NOMO-1 treated with DMSO at 0.1 percent for 48 hours (cell line): ENCODE results near the gene PLEKHM1.
"Not testable (repeated sequence)": the region's sequence is repeated elsewhere in the genome, so short reads cannot be mapped to it uniquely, and the experiment has no call there.

Experiments
- DNase-seq: peaks from one replicate; lab custom pipeline; 2025; ENCODE audit not compliant: unreplicated experiment; lab: John Stamatoyannopoulos, UW

PLEKHM1 gene

DNA sequence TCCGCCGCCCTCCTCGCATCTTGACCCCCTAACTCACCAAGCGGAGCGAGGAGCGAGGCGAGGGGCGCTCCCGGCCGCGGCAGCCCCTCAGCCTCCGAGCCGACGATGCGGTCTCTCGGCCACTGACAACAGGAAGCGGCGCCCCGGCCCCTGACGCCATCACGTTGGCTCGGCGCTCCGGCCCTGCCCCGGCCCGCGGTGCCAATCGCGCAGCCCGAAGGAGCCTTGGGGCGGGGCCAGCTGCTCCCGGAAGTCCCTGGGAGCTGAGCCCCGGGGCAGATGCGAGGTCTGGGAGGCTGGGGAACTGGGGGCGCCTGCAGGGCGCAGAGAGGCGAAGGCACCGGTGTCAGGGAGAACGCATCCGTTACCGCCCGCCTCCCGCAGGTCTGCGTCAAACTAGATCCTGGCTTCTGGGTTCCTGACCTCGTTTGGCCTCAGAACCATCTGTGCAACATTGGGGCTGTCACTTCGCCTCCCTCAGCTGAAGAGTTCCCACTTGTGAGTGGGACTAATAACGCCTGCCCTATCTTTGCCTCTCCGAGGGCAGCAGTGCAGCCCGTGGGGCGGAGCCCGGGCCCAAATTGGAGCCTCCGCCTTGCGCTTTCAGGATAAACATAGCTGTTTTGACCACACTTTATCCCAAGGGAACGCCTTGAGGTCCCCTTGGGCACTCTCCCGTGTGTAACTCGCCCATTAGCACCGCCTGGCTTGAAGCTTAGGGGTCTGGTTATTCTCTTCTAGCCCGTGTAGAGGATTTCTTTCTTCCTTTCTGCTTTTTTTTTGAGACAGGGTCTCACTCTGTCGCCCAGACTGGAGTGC, at the start of gene PLEKHM1:
Gene PLEKHM1, minus strand, starts transcription at position 107 of the 819 bp plus-strand sequence. CDS start 8,237 bp downstream, outside the sequence.
- DNase-seq: peak; percentile 60

DNA sequence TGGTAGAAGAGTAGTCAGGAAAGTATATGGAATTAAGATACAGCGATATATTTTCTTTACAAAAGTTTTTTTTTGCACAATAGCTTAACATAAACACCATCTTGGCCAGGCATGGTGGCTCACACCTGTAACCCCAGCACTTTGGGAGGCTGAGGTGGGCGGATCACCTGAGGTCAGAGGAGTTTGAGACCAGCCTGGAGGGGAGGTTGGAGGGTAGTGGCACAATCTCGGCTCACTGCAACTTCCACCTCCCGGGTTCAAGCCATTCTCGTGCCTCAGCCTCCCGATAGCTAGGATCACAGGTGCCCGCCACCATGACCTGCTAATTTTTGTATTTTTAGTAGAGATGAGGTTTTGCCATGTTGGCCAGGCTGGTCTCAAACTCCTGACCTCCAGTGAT, 47.6 kb upstream of the PLEKHM1 start:
- DNase-seq: not testable (repeated sequence)

DNA sequence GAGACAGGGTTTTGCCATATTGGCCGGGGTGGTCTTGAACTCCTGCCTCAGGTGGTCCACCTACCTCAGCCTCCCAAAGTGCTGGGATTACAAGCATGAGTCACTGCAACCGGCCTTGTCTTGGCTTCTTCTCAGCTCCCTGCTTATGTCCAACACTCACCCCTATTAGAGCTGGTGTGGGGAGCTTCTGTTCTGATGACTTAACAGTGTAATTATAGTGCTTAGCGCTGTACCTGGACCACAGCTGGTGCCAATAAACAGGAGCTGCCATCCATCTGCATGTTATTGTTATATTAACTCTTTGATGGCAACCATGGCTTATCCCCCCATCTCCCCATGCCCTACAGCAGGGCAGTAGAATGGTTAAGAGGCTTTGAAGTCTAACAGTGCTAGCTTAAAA, 15.6 kb upstream of the PLEKHM1 start:
- not testable (repeated sequence) for DNase-seq

DNA sequence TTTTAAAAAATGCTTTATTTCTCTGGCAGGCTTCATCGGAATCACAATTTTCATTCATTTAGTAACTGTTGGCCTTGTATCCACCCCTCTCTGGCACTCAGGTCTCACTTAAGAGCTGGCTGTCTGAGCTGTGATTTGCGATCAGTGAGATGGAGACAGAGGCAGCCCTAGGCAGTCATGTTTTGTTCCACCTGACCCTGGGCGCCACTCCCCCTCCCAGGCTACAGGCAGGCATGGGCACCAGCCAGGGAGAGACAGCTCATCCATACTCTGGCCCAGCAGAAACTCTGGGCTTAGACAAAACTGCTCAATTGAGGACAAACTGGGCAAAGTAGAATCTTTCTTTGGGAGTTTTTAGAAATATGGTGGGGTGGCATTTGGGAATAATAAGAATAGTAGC, 14.7 kb upstream of the PLEKHM1 start:
- DNase-seq: not testable (repeated sequence)

DNA sequence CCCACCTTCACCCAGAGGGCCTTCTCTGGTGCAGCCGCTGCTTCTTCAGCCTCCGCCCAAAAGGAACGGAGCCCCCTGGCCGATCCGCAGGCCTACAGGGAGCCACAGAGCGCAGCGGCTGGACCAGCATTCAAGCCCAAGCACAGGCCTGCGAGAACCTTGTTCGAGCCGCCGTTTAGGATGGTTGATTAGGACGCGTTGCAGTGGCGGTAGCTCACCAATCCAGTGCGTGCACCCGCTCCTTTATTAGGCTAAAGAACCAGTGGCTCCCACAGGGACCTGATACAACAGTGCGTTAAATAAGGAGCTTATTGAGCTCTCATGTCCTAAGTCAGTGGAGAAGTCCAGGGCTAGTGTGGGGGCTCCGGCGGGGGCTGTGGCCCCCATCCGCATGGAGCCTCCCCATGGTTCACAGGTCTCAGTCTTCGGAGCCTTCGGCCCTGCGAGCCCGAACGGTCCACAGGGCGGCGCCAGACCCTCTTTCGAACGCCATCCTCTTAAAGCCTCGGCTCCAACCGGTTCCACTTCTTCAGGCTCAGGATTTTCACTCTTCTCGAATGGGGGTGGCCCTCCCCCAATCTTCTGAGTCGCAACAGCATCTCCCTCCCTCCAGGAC, 10.7 kb upstream of the PLEKHM1 start:
- not testable (repeated sequence) for DNase-seq

DNA sequence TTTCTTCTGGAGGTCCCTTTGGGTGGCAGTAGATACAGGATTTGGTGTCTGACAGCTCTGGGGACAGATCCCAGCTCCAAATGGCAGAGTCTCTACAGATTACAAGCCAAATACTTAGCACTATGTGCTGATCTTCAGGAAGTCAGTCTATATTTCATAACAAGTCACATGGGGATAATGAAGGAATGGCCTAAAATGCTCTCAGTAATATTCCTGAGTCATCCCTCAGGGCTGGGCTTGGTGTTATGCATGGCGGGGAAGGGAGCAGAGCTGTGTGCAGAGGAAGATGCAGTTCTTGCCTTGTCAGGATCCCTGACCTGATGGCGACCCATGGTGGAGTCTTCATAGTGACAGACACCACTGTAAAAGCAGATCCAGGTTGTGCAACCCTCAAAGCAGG, 10.0 kb upstream of the PLEKHM1 start:
- DNase-seq: not testable (repeated sequence)

DNA sequence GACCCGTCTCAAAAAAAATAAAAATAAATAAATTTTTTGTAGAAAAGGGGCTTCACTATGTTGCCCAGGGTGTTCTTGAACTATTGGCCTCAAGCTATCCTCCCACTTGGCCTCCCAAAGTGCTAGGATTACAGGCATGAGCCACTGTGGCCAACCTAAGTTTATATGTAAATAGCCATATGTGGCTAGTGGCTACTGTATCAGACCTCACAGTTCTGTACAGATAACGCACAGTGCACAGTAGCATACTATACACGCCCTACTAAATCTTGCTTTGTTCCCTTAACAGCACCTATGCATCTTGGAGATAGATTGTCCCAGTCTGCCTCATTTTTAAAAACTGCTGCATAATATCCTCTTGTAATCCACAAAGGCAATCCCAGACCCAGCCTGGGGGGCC, 8.7 kb upstream of the PLEKHM1 start:
- not testable (repeated sequence) for DNase-seq

DNA sequence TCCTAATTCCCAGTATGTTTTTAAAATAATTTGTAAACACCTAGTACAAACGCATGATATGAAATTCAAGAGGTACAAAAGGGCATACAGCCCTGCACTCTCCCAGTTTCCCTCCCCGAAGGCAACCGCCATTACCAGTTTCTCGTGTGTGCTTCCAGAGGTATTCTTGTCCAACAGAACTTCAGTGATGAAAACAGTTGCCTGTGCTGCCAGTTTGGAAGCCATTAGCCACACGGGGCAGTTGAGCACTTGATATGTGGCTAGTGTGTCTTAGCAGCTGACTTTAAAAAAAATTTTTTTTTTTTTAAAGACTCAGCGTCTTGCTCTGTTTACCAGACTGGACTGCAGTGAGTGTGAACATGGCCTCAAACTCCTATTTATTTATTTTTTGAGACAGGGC, 7.9 kb upstream of the PLEKHM1 start:
- DNase-seq: not testable (repeated sequence)

DNA sequence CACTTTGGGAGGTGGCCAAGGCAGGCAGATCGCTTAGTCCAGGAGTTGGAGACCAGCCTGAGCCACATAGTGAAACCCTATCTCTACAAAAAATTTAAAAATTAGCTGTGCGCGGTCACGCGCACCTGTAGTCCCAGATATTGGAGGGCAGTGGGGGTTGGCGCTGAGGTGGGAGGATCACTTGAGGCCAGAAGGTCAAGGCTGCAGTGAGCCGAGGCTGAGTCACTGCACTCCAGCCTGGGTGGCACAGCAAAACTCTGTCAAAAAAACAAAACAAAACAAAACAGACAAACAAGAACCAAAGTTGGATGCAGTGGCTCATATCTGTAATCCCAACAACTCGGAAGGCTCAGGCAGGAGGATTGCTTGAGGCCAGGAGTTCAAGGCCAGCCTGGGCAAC, 6.9 kb upstream of the PLEKHM1 start:
- not testable (repeated sequence) for DNase-seq

DNA sequence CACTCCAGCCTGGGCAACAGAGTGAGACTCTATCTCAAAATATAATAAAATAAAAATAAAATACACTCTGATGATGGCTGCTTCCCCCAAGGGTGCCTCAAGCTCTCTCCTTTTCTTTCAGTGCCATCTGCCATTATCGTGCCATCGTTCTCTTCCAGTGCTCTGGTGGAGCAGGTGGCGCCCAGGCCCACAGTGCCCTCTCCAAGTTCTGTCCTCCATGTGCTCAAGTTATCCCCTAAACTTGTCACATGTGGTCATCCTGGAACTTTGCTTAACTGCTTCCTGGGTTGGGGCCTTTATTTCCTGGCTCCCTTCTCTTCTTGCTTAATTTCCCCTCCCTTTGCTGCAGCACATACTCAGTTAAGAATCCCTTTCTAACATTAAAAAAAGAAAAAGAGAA, 6.0 kb upstream of the PLEKHM1 start:
- DNase-seq: not testable (repeated sequence)

DNA sequence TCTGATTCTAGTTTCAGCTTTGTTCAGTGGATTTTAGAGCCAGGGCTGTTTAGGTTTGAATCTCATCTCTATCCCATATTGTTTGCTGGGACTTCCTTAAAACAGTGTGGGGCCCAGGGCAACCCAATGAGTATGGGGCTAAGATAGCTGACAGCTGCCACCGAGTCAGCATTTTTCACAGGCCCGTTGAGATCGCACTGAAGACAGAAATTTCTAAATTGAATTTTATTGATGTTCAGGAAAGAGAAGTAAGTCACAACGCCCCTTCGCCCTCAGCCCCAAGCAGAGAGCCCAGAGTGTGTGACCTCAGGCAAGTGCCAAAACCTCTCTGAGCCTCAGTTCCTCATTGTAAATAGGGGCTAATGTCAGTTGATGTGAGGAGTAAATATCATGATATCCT, 4.0 kb upstream of the PLEKHM1 start:
- not testable (repeated sequence) for DNase-seq

DNA sequence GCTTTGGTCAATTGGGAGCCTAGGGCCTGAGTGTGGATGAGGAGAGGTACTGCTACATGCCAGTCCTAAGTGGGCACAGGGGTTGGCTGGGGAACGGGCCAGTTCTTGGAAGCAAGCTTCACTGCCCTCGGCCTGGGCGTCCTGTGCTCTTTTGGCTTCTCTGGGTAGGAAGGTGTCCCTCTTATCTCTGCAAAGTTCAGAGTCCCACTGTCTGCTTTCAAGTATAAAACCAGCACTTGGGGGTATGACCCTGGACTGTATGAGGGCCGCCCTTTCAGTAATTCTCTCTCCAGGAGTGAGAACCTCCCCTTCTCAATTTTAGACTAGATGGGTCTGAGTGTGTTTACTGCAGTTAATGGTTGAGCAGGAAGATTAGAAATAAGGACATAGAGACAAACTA, 1.6 kb upstream of the PLEKHM1 start:
- DNase-seq: not testable (repeated sequence)

DNA sequence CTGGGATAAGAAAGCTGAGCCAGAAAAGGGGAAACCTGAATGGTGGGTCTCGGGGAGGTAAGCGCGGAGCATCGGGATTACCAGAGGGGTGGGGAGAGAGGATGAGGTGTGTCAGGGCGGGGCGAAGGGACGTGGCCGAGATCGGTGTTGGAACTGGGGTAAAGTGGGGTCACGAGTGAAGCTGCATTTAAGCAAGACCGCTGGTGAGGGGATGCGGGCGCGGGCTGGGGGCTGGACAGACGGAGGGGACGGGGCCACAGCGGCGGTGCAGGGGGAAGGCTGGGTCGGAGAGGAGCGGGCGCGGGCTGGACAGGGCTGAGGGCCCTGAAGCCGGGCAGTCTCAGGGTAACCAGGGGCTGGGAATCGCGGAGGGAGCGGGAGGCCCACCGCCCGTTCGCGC, 323 bp downstream of the PLEKHM1 start:
- not testable (repeated sequence) for DNase-seq

DNA sequence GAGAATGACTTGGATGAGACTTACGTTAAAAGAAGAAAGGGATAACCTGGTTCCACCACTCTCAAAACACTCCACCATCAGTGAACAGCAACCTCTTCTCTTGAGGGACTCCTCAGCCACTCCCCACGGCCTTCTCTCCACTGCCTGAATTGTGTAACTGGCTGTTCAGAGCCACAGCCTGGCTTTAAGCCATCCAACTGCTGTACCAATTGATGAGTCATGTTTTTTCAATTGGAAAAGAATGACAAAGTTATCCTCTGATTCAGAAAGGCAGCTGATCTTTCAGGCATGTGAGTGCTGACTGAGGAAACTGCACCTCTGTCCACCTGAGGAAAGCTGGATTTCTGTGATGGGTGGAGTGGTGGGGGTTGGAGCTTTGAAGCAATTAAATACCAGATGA, 2.8 kb downstream of the PLEKHM1 start:
- peak; percentile 74 for DNase-seq

DNA sequence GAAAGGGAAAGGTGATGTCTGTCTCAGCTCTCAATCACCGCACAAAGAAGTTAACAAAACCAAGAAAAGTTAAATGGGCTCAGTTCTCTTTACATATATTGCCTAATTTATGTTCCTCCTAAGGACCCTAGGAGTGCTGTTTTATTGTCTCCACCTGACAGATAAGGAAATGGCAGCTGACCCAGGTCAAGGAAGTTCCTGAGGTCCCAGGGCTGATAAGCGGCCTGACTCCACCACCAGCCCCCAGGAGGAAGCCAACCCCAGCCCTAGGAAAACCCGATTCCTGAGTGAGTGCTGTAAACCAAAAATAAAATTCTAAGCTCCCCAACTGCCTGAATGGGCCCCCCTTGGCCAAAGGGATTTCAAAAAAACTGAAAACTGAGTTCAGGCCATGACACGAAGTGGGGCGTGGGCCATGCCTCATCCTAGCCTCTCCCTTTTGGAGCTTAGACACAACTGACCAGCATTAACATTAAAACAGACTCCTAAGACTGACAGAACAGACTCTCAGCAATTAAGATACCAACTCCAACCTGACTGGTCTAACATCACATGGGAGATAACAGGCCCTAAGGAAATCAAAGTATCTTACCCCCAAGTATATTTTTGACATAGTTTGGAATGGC, 6.8 kb downstream of the PLEKHM1 start:
- DNase-seq: not testable (repeated sequence)

DNA sequence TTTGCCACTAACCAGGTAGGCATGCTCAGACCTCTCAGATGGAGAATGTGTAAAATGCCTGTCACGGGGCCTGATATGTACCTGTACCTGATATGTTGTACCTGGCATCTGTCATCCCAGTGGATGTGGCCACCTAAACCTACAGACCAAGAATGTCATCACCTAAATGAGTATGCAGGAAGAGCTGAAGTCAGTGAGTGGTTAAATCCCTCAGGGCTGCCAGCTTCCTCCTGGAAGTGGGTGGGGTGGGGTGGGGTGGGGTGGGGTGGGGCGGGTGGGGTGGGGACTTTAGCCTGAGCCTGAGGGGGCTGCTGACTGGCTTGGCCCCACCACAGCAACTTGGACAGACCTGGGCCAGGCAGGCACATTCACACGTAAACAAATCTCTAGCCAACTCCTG, 7.3 kb downstream of the PLEKHM1 start:
- not testable (repeated sequence) for DNase-seq

DNA sequence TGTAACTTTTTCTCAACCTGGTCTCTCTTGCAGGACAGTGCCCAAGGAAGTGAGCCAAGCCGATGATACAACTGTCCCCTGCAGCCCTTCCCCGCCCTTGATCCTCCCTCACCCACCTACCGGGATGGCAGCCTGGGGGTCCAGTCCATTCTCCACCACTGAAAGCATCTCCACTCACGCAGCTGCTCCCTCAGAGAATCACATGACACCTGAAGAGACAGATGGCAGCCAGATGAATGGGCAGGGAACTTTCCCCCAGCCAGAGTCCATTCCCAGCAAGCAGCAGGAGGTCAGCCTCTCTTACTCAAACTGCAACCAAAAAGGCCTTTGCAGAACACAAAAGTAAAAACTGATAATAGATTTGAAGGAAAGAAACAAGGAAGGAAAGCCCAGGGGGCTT, 8.2 kb downstream of the PLEKHM1 start:
- DNase-seq: not testable (repeated sequence)

DNA sequence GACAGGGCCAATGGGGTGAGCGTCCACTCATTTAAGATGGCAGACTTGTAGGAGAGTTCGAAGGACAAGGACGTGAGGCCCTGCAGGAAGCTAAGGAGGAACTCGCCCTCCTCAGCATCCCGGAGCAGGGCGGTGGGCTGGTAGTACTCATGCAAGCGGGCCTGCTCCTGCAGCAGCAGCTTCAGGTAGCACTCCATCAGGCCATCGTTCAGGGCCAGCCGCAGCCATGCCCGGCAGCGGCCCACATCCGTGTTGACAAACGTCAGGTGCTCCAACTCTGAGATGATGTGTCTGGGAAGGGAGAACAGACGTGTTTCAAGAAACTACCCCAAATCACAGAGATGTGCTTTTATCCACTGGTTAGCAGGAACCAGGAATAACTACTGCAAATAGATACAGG, 15.1 kb downstream of the PLEKHM1 start:
- DNase-seq: not testable (repeated sequence)

DNA sequence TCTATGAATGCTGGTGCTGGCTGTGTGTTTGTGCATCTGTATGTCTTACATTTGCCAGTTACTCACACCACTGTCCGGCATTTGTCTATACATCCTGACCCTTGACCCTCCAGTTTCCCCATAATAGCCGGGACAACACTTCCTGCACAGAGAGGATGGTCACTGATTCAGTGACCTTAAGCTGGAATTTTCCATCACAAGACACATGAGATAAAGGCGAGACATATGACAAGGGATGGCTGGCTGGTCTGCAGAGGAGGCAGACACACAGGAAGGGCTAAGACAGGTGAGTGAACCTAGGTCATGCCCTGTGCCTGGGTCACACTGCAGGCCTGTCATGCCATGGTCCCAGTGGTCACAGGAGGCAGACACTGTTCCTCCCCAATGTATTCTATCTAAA, 18.3 kb downstream of the PLEKHM1 start:
- DNase-seq: not testable (repeated sequence)

DNA sequence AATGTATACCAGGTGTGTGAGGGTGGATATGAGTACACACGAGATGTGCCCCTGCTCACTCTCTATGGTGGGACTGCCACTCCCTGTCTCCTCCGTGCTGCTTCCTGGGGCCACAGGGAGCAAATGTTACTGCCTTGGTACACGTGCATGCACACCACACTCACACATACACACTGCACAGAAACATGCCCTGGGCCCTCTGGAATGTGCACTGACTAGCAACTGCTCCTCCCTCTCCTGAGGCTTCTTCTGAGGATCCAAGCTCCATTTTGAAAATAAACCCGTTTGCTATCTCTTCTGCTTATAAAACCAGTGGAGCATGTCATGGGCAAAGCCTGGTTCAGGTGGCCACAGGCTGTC, 21.3 kb downstream of the PLEKHM1 start:
- not testable (repeated sequence) for DNase-seq

DNA sequence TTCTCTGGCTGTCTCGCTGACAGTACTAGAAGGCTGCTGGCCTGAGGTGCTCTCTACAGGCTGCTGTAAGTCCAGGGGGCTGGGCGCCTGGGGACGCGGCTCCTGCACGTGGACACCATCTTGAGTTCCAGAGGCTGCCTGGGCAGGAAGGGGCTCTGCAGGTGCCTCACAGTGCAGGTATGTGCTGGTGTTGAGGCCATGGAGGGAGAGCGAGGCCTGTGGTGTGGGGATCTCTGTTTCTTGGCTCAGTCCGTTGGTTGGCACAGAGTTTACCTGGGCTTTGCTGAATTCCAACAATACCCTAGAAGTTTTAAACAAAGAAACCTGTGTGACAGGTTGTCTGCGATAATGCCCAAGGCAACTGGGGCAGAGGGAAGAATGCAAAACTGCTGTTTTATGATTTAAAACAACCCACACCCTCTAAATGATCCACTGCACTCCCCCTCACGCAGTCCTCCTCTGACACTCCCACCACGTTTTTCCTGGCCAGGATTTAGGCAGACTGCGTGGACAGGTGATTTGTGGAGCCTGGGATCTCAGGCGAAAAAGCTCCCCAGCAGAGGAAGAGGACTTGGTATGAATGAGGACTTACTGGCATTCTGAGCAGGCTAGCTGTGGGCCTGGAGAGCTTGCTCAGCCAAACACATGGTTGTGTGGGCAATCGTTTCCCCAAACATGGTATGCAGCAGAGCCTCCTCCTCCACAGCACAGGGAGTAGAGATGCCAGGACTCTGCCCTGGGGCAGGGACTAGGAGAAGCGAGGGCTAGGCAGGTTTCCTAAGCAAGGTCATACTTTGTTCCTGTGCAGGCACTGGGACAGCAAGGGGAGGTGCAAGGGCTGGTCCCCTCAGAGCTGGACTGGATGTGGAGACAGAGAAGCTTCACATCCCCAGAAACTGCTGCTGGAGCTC, 22.0 kb downstream of the PLEKHM1 start:
- not testable (repeated sequence) for DNase-seq
